GM19099 (cell line): Measurements from ENCODE around the gene IGF2BP3.

Experiments used
- POLR2A ChIP-seq: IDR thresholded peaks from 3 replicates; pipeline ENCODE4 v1.6.1; 2011; ENCODE audit warnings: low read depth; ENCODE audit not compliant: insufficient read length; ENCODE audit errors: extremely low read depth

The IGF2BP3 gene

DNA sequence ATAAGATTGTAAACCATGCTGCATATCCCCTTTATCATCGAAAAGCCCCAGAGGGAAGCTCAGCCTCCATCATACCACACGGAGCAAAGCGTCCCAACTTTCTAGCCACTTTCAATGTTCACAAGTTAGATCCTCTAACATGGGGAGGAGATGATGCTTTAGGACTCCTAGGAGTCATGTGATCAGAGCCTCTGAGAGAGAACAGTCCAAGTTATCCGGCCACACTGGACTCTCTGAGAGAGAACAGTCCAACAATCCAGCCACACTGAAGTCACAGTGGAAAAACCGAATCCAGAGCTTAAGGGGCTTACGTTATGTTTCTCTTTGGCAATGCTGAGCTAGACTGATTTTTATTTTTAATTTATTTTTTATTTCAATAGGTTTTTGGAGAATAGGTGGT, 98.6 kb downstream of the IGF2BP3 start:
- no peak for TF ChIP-seq POLR2A

DNA sequence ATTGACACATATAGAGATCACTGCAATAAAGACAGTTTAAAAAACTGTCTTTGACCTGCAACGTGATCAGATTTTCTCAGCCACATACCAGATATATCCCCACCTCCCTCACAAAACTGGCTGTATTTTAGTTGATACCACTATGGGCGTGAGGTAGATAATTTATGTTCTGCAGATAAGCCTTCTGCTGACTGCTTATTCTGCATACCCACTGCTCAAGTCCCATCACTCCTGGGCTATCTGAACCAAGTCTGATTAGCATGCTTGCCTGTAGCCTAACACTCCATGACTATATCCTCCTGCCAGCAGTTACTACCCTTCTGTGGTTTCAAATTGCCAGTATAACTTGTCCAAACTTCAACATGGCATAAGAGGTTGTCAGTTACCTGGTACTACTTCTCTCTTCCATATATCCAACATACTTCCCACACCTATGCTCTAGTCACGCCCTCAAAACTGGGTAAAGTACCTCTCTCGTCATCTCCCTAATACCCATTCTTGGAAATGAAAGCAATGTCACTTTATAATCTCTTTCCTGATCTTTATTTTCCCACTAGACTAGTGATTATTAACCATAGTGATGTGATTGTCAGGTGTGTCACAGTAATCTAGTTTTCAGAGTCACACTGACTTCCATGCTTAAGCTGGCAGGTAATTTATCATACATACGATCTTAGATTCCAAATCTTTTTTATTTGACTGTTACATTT, 100.4 kb downstream of the IGF2BP3 start:
- no peak for TF ChIP-seq POLR2A

DNA sequence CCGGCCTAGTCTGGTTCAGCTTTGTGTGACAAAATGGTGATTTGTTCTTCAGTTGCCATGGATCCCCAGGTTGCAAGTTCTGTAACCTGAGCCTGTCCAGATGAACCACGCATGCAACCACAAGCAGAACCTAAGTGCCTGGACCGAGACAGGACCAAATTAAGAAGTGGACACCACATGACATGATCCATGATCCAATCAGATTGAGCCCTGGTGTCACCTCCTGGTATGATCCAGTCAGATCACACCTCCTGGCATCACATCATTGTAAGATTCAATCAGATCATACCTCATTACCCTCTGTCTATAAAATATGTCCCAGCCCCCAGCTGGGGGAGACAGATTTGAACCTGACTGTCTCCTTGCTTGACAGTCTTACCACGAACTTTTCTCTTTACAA, 101.2 kb downstream of the IGF2BP3 start:
- no peak for TF ChIP-seq POLR2A

DNA sequence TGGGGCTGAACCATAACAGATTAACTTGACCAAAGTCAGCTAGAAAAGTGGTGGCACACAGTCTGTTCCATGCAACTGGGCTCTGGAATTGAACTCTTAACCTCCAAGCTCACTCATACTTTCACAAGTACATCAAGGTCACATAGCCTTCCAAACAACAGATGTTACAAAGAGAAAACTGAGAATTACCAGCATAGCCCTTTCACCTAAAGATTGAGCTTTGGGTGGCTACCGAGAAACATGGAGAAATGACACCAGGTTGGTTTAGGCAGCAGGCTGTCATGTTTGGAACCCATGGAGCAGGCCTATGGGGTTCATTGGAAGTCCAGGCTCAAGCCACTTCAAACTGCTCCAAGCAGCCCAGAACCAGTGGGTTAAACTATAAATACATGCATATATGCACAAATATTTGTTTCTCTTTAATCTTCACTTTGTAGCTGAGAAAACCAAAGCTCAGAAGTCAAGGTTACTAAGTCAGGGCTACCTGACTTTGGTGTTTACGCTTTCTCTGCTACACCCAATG, 112.1 kb downstream of the IGF2BP3 start:
- no peak for TF ChIP-seq POLR2A

DNA sequence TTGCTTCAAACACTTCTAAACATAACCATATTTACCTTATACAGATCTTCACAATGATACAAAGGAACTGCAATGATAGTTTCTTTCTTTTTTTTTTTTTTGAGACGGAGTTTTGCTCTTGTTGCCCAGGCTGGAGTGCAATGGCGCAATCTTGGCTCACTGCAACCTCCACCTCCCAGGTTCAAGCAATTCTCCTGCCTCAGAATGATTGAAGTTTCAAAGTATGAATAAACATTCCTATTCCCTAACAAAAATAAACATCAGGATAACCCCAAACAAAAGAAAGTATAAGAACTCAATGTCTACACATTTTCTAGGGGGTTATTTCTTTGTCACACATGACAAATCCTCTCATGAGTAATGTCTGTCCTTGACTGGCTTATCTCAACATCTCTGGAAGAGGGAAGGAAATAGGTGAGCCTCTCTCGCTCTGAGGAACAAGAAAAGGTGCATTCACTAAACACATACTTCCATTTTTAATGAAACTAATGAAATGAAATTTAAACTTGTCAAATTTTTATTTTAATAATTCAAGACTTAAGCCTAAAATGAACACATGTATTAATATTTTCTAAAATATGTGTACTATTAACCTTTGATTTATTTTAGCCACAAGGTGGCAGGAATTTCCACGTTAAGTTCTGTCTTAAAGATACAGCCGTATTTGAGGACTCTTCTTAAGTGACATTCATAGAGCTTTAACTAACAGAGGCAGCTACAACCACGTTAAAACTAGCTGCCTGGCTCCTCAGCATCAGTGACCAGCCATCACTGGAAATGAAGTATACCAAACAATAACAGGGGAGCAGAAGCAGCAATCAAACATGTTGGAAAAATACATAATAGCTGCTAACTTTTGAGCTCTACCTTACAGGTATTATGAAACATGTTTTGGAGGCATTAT, 112.8 kb downstream of the IGF2BP3 start:
- TF ChIP-seq POLR2A, result no peak

DNA sequence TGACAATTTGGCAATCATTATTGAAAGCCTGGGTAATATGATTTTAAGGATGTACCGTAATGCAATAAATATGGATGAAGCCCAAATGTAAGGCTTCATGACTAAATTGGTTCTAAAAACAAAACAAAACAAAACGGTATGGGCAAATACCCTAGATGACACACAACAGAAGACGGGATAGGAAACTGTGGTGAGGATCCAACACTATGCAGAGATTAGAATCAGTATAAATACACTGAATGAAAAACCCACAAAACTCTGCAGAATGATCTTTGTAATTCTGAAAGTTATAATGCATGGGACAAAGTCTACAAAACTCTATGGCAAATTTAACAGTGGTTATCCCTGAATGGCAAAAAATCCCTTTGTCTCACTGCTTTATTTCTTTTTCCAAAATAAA, 113.6 kb downstream of the IGF2BP3 start:
- TF ChIP-seq POLR2A, result no peak

DNA sequence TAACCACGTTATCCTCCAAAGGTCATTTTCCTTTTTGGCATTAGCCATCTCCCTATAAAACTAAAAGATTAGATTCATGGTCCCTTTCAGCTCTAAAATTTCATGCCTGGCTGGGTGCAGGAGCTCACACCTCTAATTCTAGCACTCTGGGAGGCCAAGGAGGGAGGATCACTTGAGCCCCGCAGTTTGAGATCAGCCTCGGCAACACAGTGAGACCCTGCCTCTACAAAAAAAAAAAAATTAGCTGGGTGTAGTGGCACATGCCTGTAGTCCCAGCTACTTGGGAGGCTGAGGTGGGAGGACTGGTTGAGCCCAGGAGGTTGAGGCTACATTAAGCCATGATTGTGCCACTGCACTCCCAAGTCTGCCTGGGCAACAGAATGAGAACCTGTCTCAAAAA, 114.1 kb downstream of the IGF2BP3 start:
- no peak for TF ChIP-seq POLR2A

DNA sequence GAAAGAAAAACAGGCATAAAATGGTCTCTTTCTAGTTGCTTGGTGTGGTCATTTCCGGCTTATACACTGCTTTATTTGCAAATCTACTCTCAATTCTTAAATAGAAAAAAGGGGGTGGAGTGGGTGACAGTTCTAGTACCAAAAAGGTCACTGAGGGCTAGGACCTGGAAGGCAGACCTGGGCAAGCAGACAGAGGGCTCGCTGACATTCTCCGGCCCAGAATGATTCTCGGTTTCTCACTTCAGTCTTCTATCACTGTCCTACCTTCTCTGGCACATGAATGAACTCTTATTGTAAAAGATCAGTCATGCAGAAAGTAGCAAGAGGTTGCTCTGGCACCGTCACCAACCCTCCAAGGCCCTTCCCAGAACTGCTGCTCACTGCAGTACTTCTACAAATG, 117.1 kb downstream of the IGF2BP3 start:
- TF ChIP-seq POLR2A, result no peak

DNA sequence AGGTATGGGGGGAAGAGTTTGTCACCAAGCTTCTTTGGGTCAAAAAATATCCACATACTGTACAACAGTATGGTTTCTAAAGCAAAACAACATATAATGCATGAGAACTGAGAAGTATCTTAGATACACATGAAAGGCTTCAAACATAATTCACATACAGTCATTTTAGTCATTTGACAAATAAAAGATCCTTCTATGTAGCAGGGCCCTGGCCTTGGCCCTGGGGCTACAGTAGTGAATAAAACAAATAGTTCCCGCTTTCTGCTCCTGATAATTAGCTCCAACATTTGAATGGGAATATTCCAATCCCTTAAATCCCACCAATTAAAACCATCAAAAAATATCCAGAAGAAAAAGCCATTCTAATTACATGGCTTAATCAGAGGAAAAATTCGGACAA, 119.8 kb downstream of the IGF2BP3 start:
- TF ChIP-seq POLR2A, result no peak

DNA sequence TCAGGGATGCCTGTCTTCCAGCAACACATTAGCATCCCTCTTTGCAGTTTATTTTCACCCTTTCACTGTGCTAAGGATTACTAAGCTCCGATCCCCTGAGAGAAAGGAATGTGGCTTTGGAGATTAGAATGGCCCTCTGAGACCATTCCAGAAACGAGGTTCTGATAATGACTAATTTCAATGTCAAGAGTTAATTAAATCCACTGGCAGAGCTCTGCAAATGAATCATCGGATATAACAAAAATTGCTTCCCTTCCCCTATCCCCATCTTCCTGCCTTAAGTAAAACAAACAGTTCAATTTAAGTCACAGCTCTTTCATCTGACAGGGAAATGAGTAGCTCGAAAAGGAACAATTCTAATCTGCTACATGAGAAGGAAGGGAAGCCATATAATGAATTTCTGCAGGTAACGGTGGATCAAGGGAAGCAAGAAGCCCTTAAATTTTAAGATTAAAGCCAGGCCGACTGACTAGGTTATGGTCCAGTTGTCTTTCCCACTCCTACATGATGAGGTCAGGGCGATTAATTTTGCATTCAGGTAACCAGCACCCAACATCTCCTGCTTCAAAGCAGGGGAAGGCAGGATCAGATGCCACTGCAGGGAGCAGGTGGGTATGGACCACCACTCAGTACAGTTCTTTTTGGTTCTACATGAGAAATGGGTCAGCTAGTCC, 120.7 kb downstream of the IGF2BP3 start:
- TF ChIP-seq POLR2A, result no peak

DNA sequence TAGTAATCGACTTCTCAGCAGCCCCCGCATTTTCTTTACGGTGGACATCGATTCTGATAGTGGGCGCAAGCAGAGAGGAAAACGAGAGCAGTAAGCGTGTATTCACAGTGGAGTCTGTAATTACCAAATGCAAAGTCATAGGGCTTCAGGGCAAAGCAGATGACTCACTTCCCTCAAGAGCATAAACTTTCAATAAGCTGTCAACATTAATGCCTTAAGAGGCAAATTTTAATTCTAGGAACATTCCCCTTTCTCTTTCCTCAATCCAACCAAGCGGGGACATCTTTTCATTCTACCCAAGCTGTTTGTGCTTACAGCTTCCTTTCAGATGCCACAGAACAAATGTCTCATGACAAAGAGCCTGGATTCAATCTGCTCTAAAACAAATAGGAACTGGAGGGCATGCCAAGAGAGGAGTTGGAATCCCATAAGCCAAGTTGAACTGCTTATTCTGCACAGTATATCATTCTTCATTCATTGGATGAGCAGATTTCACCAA, 122.6 kb downstream of the IGF2BP3 start:
- no peak for TF ChIP-seq POLR2A

DNA sequence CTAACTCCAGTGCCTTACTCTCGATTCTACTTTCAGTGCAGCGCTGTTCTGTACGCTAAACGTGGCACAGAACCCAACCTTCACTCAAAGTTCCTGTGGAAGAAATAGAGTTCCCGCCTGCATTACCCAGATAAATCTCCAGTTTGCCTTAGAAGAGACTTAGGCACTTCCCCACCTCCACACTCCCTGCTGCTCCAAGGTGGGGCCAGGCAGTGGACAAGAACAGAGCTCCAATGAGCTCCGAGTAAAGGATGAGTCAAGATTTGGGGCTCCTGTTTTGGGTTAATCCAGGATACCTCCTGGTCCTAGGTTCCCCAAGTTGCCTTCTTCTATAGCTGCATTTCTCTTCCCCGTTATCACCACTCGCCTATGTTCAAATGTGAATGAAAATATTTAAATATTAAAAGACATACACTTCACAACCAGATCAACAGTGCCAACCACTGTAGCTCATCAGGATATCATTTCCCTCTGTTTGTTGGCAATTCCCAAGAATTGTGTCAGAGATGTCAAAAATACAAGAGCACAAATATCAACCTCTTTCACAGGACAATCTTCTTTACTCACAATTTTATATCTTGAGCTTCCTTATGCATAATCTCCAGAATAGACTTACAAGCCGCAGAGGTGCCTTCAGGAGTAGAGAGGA, 123.1 kb downstream of the IGF2BP3 start:
- TF ChIP-seq POLR2A, result no peak

DNA sequence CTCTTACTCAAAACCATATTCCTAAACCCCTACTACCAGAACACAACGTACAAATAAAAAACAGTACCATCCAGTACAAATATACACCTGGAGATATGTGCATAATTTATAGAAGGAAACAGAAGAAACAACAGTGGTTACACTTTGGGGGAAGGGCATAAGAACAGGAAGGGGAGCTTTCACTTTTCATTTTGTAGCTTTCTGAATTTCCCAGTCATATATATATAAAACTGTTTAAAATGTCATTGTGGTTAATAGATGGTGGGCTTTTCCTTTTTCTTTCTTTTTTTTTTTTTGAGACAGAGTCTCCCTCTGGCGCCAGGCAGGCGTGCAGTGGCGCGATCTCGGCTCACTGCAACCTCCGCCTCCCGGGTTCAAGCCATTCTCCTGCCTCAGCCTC, 124.0 kb downstream of the IGF2BP3 start:
- TF ChIP-seq POLR2A, result no peak

DNA sequence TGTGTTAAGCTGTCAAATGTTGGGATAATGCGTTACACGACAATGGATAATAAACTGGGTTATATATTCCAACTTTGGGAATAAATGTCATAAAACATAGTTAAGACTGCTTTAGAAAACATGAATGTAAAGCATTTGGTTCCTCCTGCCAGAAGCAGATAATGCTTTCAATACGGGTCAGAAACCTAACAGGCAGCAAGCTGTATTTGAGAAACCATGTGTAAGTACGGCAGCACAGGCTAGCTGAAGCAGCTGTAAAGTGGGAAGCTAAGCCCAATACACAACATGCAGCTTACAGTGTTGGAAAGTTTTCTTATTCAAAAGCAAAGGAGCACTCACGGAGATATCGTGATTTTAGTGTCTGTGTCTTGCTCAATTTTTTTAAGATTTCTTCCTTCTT, 124.7 kb downstream of the IGF2BP3 start:
- no peak for TF ChIP-seq POLR2A
